Mesothelial cell of epicardium (in vitro differentiated cells): ENCODE results near the gene PPP6R2. TPM values are rescaled to one million over a fixed set of nuclear protein-coding genes. Genes with fewer than 3 reads are reported as not detected.

Experiments used
- DNase-seq, 2 experiments: peaks; one replicate each; pipeline ENCODE4 v3.0.0; 2021; ENCODE audit warnings: low spot score in 2 of 2; ENCODE audit not compliant: unreplicated experiment in 2 of 2
- H3K27ac Mint-ChIP-seq: 2 replicates; pipeline ENCODE4 v1.8.0; 2021; ENCODE audit warnings: mixed read lengths
- H3K27me3 Mint-ChIP-seq: 2 replicates; pipeline ENCODE4 v1.8.0; 2021; ENCODE audit warnings: low read depth, mixed read lengths
- H3K36me3 Mint-ChIP-seq: 2 replicates; pipeline ENCODE4 v1.8.0; 2021; ENCODE audit warnings: mixed read lengths
- H3K4me1 Mint-ChIP-seq: 2 replicates; pipeline ENCODE4 v1.8.0; 2021; ENCODE audit warnings: mixed read lengths
- H3K4me3 Mint-ChIP-seq: 2 replicates; pipeline ENCODE4 v1.8.0; 2021; ENCODE audit warnings: mild to moderate bottlenecking, moderate library complexity, mixed read lengths
- H3K9me3 Mint-ChIP-seq: 2 replicates; pipeline ENCODE4 v1.8.0; 2021; ENCODE audit warnings: mixed read lengths
- total RNA-seq: library from RNA; stranded (reverse); gene quantifications from 3 replicates; pipeline ENCODE4 v1.2.1, GENCODE V29; 2021
- TF ChIP-seq, protein P1 (sequence below): fragments of 200-600 bp; sonication (generic); IDR thresholded peaks from one replicate; pipeline ENCODE4 v1.5.0; 2021; ENCODE audit warnings: antibody characterized with exemption; ENCODE audit not compliant: unreplicated experiment

PPP6R2 gene
- total RNA-seq, 1 donor from 2014 or later, result 83.7 TPM

DNA sequence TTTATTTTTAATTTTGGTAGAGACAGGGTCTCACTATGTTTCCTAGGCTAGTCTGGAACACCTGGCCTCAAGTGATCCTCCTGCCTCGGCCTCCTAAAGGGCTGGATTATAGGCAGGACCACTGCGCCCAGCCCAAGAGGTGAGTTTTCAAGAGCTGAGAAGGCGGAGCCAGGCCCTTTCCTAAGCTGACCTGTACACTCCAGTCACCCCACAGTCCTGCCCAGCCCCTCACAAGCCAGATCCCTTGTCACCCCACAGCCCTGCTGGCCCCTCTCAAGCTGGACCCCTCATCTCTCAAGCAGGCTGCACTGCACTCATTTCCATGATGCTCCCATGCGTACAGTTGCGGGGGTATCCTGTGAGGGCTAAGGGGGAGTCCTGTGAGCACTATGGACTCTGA is 19.2 kb upstream of the PPP6R2 start:
- Mint-ChIP-seq H3K27me3 (no peaks in the 10 kb centered on the region), H3K36me3 (no peaks in the 10 kb centered on the region), H3K4me3 (no peak overlapping the region), H3K9me3 (no peaks in the 10 kb centered on the region), H3K4me1 (peaks cover 11% of the 10 kb centered on the region), H3K27ac (no peak overlapping the region)
- no peak for DNase-seq
- TF ChIP-seq, protein P1, sequence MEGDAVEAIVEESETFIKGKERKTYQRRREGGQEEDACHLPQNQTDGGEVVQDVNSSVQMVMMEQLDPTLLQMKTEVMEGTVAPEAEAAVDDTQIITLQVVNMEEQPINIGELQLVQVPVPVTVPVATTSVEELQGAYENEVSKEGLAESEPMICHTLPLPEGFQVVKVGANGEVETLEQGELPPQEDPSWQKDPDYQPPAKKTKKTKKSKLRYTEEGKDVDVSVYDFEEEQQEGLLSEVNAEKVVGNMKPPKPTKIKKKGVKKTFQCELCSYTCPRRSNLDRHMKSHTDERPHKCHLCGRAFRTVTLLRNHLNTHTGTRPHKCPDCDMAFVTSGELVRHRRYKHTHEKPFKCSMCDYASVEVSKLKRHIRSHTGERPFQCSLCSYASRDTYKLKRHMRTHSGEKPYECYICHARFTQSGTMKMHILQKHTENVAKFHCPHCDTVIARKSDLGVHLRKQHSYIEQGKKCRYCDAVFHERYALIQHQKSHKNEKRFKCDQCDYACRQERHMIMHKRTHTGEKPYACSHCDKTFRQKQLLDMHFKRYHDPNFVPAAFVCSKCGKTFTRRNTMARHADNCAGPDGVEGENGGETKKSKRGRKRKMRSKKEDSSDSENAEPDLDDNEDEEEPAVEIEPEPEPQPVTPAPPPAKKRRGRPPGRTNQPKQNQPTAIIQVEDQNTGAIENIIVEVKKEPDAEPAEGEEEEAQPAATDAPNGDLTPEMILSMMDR, result no peak

DNA sequence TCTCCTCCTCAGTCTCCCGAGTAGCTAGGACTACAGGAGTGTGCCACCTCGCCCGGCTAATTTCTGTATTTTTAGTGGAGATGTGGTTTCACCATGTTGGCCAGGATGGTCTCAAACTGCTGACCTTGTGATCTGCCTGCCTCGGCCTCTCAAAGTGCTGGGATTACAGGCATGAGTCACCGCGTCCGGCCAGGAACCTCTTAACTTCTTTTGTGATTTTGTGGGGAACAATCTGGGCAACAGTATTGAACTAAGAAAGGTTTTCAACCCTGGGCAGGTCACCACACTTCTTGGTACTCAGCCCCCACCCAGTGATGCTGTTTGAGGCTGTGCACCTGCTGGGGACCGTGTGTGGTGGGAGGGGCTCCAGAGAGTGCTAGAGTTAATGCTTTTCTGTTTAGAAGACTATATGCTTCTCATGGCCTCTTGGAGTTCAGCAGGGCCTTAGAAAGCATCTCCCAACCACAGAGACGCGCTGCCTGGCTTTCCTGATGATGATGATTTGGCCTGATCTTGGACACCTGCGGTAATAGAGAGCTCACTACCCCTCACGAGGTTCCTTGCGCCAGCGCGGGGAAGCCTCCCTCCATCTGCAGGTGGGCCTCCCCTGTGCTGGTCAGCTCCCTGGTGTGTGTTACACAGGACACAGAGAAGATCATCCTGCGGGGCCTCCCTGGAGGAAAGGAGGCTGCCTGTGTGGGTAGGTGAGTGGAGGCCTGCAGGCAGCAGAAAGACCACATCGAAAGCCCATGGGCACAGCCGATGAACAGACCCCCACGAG is 17.5 kb upstream of the PPP6R2 start:
- Mint-ChIP-seq H3K36me3 (no peaks in the 10 kb centered on the region), H3K4me1 (peaks cover 11% of the 10 kb centered on the region), H3K4me3 (peak overlapping the region; percentile 89), H3K9me3 (no peaks in the 10 kb centered on the region), H3K27ac (no peak overlapping the region), H3K27me3 (no peaks in the 10 kb centered on the region)
- no peak for DNase-seq
- TF ChIP-seq, protein P1, result no peak

DNA sequence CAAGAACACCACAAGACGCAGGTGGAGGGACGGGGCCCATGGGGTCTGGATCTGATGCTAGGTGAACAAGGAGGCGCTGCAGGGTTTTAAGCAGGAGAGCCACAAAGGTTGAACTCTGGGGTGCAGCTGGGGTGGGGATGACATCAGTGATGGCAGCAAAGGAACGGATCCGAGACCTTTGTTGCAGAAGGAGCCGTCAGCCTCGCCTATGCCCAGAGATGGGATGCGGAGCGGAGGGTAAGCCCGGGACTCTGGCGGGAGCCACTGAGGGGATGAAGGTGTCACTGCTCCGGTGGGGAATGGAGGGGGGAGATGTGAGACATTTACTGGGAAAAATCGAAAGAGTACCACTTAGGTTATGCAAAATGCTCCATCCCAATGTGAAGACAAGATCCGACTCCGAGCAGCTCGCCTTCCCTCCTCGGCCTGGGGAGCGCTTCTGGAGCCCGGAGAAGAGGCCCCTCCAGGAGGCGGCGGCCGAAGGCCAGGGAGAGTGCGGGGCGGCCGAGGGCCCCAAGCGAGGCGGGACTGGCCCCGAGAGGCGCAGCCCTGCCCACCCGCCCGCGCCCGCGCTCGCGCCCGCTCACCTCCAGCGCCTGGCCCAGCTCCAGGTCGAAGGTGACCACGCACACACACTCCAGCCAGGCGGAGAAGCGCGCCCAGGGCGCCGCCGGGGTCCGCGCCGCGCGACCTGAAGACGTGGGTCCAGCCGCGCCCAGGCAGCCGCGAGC is 16.7 kb upstream of the PPP6R2 start:
- Mint-ChIP-seq H3K9me3 (no peaks in the 10 kb centered on the region), H3K4me3 (peak overlapping the region; percentile 89), H3K36me3 (no peaks in the 10 kb centered on the region), H3K4me1 (peaks cover 11% of the 10 kb centered on the region), H3K27ac (peak overlapping the region; percentile 64), H3K27me3 (no peaks in the 10 kb centered on the region)
- DNase-seq, result no peak
- TF ChIP-seq, protein P1, result no peak

DNA sequence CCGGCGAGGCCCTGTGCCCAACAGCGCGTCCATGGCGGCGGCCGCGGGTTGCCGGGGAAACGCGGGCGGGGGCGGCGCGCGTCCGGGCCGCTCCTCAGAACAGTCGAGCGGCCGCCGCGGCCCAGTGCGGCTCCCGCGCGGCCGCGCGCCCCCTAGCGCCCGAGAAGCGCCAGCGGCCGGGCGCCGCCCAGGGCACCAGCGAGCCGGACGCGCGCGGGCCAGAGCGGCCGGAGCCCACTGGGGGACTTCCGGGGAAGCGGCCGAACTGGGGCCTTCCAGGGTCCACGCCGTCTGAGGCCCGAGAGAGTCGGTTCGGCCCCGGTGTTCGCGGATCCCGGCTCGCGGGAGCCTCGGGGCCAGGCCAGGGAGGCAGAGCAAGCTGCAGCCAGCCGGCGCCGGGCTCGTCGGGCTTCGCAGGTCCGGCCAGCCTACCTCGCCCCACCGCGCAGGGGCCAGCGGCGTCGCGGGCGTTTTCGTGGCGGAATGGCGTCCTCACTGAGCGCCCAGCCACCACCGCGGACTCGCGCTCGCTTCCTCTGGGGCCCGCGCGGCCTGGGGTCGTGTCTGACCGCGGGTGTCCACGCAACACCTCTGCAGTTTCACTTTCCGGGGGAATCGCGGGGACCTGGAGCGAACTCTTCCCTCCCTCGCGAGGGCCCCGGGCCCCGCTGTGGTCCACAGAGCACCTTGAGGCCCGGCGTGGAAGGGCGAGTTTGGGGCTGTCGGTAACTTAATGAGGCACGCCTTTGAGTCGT is 16.0 kb upstream of the PPP6R2 start, which contains the start of gene DENND6B:
Gene DENND6B, minus strand, starts transcription at position 57 of the 755 bp plus-strand sequence. Its CDS starts 24 bp downstream, at position 33.
- peak within 1 kb of the TSS; percentile 76 for H3K27ac Mint-ChIP-seq
- H3K4me1 Mint-ChIP-seq, result peaks cover 11% of the 10 kb centered on the region
- H3K4me3 Mint-ChIP-seq, result peak within 1 kb of the TSS; percentile 89
- H3K36me3 Mint-ChIP-seq, result no peaks in the 10 kb centered on the region
- no peaks in the 10 kb centered on the region for H3K9me3 Mint-ChIP-seq
- H3K27me3 Mint-ChIP-seq, result no peaks in the 10 kb centered on the region
- peak; percentile 84 to 85 for DNase-seq
- TF ChIP-seq, protein P1, result peak; percentile 63

DNA sequence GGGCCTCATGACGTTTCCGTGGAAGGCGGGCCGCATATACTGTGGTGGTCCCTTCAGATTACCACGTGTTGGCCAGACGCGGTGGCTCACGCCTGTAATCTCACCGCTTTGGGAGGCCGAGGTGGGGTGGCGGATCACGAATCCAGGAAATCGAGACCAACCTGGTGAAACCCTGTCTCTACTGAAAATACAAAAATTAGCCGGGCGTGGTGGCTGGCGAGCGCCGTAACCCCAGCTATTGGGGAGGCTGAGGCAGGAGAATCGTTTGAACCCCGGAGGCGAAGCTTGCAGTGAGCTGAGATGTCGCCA is 15.5 kb upstream of the PPP6R2 start:
- Mint-ChIP-seq H3K4me1 (peaks cover 11% of the 10 kb centered on the region), H3K9me3 (no peaks in the 10 kb centered on the region), H3K4me3 (peak overlapping the region; percentile 71), H3K27ac (peak overlapping the region; percentile 76), H3K36me3 (no peaks in the 10 kb centered on the region), H3K27me3 (no peaks in the 10 kb centered on the region)
- DNase-seq, result no peak
- TF ChIP-seq, protein P1, result no peak
